OCI-LY1 (cell line): Measurements from ENCODE around the gene HDGFL2.
A peak's percentile ranks its signal among the peaks of the same experiment; 100 is the strongest.

Experiments used
- H2AFZ ChIP-seq: fragments of 200-600 bp; sonication (generic), shearing (Covaris generic); 2 replicates; pipeline ENCODE4 v1.6.0; 2014; ENCODE audit warnings: antibody characterized with exemption, mild to moderate bottlenecking, low read length
- H3F3A ChIP-seq: fragments of 200-600 bp; sonication (generic), shearing (Covaris generic); 2 replicates; pipeline ENCODE4 v1.6.0; 2014; ENCODE audit warnings: mild to moderate bottlenecking, antibody characterized with exemption, low read length, moderate library complexity; ENCODE audit not compliant: insufficient read depth
- H3K27ac ChIP-seq: fragments of 200-600 bp; sonication (generic); 2 replicates; pipeline ENCODE4 v1.5.1; 2014; ENCODE audit warnings: low read length, mixed run types, mild to moderate bottlenecking, low read depth; ENCODE audit not compliant: poor library complexity, severe bottlenecking
- H3K27me3 ChIP-seq: fragments of 200-600 bp; sonication (generic); 2 replicates; pipeline ENCODE4 v1.6.0; 2014; ENCODE audit warnings: antibody characterized with exemption, mild to moderate bottlenecking, low read length, moderate library complexity; ENCODE audit not compliant: insufficient read depth
- H3K36me3 ChIP-seq: fragments of 200-600 bp; sonication (generic); 2 replicates; pipeline ENCODE4 v1.6.1; 2014; ENCODE audit warnings: mild to moderate bottlenecking, antibody characterized with exemption, low read length, moderate library complexity, mixed read lengths; ENCODE audit not compliant: insufficient read depth
- H3K4me1 ChIP-seq: fragments of 200-600 bp; sonication (generic); 2 replicates; pipeline ENCODE4 v1.5.1; 2014; ENCODE audit warnings: mild to moderate bottlenecking, low read length, moderate library complexity; ENCODE audit not compliant: insufficient read depth, severe bottlenecking
- H3K4me2 ChIP-seq: fragments of 200-600 bp; sonication (generic), shearing (Covaris generic); 2 replicates; pipeline ENCODE4 v1.6.1; 2014; ENCODE audit warnings: low read length
- H3K4me3 ChIP-seq: fragments of 200-600 bp; sonication (generic); 2 replicates; pipeline ENCODE4 v1.5.1; 2014; ENCODE audit warnings: low read length, low read depth, mild to moderate bottlenecking, mixed read lengths; ENCODE audit not compliant: poor library complexity, severe bottlenecking
- H3K79me2 ChIP-seq: fragments of 200-600 bp; shearing (Covaris generic); 2 replicates; pipeline ENCODE4 v1.6.1; 2016; ENCODE audit warnings: mixed run types, low read length, mixed read lengths; ENCODE audit not compliant: insufficient read depth
- H3K9ac ChIP-seq: fragments of 200-600 bp; sonication (generic), shearing (Covaris generic); 2 replicates; pipeline ENCODE4 v1.6.1; 2014; ENCODE audit warnings: mild to moderate bottlenecking, low read length, mixed read lengths
- H3K9me2 ChIP-seq: fragments of 200-600 bp; sonication (generic), shearing (Covaris generic); 2 replicates; pipeline ENCODE4 v1.6.1; 2014; ENCODE audit warnings: low read depth, mild to moderate bottlenecking, low read length, mixed read lengths
- H3K9me3 ChIP-seq: fragments of 200-600 bp; shearing (Covaris generic); 2 replicates; pipeline ENCODE4 v1.6.1; 2014; ENCODE audit warnings: low read length, mixed read lengths
- H4K20me1 ChIP-seq: fragments of 200-600 bp; sonication (generic), shearing (Covaris generic); 2 replicates; pipeline ENCODE4 v1.6.0; 2016; ENCODE audit warnings: mild to moderate bottlenecking, low read length; ENCODE audit not compliant: insufficient read depth
- EZH2 ChIP-seq: fragments of 200-600 bp; sonication (generic), shearing (Covaris generic); IDR thresholded peaks from 2 replicates; pipeline ENCODE4 v1.8.0; 2017; ENCODE audit warnings: borderline replicate concordance, mixed run types, mild to moderate bottlenecking, antibody characterized with exemption, low read length, moderate library complexity, mixed read lengths
- TF ChIP-seq, protein P1 (sequence below): fragments of 200-600 bp; sonication (generic), shearing (Covaris generic); IDR thresholded peaks from 2 replicates; pipeline ENCODE4 v1.5.1; 2017; ENCODE audit warnings: mild to moderate bottlenecking, antibody characterized with exemption, low read length, moderate library complexity, mixed read lengths

HDGFL2 gene

DNA sequence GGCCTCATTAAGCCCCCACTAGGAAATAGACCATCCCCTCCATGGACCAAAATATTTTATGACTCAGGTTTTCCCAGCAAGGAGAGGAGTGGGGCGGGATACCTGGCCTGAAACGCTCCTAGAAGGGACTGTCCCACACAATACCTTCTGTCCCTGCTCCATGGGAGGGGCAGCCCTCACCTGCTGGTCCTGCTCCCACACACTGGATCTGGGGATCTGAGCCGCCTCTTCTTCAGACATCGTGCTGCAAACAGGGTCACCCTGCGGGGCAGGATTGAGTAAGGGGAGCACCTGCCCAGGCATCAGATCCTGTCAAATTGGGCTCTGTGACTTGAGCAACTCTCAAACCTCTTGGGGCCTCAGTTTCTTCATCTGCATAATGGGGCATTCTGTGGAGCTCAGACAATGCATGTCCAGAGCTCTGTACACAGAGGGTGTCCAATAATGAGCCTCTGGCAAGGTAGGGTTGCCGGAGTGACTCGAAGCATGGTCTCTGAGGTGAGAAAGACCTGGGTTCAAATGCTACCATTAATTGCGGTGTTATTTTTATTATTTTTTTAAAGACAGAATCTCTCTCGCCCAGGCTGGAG, 61.8 kb downstream of the HDGFL2 start:
- no peaks in the 10 kb centered on the region for H3F3A ChIP-seq
- H3K4me3 ChIP-seq, result no peak overlapping the region
- H3K4me2 ChIP-seq, result no peak overlapping the region
- no peak overlapping the region for H3K9ac ChIP-seq
- no peaks in the 10 kb centered on the region for H3K79me2 ChIP-seq
- no peaks in the 10 kb centered on the region for H3K9me3 ChIP-seq
- no peak for TF ChIP-seq EZH2
- TF ChIP-seq, protein P1, sequence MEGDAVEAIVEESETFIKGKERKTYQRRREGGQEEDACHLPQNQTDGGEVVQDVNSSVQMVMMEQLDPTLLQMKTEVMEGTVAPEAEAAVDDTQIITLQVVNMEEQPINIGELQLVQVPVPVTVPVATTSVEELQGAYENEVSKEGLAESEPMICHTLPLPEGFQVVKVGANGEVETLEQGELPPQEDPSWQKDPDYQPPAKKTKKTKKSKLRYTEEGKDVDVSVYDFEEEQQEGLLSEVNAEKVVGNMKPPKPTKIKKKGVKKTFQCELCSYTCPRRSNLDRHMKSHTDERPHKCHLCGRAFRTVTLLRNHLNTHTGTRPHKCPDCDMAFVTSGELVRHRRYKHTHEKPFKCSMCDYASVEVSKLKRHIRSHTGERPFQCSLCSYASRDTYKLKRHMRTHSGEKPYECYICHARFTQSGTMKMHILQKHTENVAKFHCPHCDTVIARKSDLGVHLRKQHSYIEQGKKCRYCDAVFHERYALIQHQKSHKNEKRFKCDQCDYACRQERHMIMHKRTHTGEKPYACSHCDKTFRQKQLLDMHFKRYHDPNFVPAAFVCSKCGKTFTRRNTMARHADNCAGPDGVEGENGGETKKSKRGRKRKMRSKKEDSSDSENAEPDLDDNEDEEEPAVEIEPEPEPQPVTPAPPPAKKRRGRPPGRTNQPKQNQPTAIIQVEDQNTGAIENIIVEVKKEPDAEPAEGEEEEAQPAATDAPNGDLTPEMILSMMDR, result no peak
- peaks cover 15% of the 10 kb centered on the region for H3K4me1 ChIP-seq
- no peak overlapping the region for H3K27ac ChIP-seq
- no peaks in the 10 kb centered on the region for H4K20me1 ChIP-seq
- peaks cover 5% of the 10 kb centered on the region; the same call in 1 of the 2 replicates for H3K27me3 ChIP-seq
- no peaks in the 10 kb centered on the region for H3K36me3 ChIP-seq
- no peak overlapping the region for H2AFZ ChIP-seq
- H3K9me2 ChIP-seq, result no peaks in the 10 kb centered on the region

DNA sequence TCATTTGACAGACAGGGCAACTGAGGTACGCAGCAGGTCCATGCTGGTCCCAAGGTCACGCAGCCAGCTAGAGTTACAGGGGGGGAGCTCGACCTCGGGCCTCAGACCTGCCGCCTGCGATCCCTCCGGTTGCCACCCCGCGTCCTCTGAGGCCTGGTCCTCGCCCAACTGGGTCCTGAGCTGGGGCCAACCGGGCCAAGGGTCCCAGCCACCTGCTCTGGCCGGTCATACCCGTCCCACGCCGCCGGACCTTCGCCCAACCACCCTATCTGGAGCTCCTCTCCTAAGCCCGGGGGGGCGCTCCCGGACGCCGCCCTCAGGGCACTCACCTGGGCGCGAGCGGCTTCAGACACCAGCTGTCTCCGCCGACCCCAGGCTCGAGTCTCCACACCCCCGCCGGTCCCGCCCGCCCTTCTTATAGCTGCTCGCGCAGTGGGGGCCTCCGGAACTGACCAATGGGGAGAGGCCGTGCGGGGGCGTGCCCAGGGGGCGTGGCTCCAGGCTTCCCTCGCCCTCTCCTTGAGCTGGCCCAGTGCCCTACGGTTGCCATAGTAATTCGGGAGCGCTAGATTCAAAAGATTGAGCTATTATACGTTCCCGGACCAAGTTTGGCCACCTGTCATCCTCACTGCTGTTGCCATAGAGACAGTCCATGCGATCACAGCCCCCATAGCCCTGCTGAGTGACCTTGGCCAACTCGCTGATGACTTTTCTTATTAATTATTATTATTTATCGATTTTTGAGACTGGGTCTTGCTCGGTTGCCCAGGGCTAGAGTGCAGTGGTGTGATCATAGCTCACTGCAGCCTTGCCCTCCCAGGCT, 63.0 kb downstream of the HDGFL2 start, which contains the start of gene PLIN5:
TSS of gene PLIN5 (minus strand) at position 389 of the 823 bp plus-strand sequence. CDS start 1,150 bp downstream, outside the sequence.
- Histone ChIP-seq H3K9me3 (no peaks in the 10 kb centered on the region), H4K20me1 (no peaks in the 10 kb centered on the region), H3F3A (no peaks in the 10 kb centered on the region), H3K27me3 (peaks cover 11% of the 10 kb centered on the region; the same call in 1 of the 2 replicates), H3K36me3 (no peaks in the 10 kb centered on the region), H3K4me1 (peaks cover 15% of the 10 kb centered on the region), H3K9me2 (no peaks in the 10 kb centered on the region), H2AFZ (no peak within 1 kb of the TSS), H3K4me2 (peak within 1 kb of the TSS; percentile 35), H3K9ac (no peak within 1 kb of the TSS), H3K4me3 (peak within 1 kb of the TSS; percentile 36), H3K79me2 (no peaks in the 10 kb centered on the region), H3K27ac (no peak within 1 kb of the TSS)
- TF ChIP-seq, protein P1, result peak; percentile 25; the same call in 1 of the 2 replicates
- no peak for TF ChIP-seq EZH2

DNA sequence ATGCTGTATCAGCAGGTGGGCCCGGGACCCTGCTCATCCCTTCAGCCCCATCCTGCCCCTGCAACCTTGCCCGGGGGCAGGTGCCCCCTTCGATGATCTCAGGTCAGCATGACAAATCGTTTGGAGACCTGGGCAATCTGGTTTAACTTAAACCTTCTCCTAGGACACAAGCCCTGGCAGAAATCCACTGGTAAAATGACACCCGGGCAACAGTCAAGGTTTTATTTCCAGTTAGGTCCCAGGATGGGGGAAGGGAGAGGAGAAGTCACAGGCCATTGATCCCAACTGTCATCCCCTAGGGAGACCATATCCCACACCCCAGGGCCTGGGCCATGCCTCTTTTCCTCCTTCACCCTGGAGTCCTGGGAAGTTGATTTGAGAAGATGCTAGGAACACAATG, 64.7 kb downstream of the HDGFL2 start:
- Histone ChIP-seq H3K4me3 (no peak overlapping the region), H3K9ac (no peak overlapping the region), H4K20me1 (no peaks in the 10 kb centered on the region), H2AFZ (no peak overlapping the region), H3K9me3 (no peaks in the 10 kb centered on the region), H3K4me2 (no peak overlapping the region), H3K79me2 (no peaks in the 10 kb centered on the region), H3K9me2 (no peaks in the 10 kb centered on the region), H3K4me1 (peaks cover 15% of the 10 kb centered on the region), H3K36me3 (no peaks in the 10 kb centered on the region; the same call in 1 of the 2 replicates), H3K27me3 (peaks cover 11% of the 10 kb centered on the region; the same call in 1 of the 2 replicates), H3K27ac (no peak overlapping the region), H3F3A (no peaks in the 10 kb centered on the region)
- TF ChIP-seq, protein P1, result no peak
- no peak for TF ChIP-seq EZH2
